GM12878 (cell line): ENCODE results near the gene AHR. TPM values are rescaled to one million over a fixed set of nuclear protein-coding genes. Genes with fewer than 3 reads are reported as not detected.

ENCODE experiments used
- ATAC-seq: fragments of 200-7000 bp; cut with Tn5 transposase; 3 replicates; pipeline ENCODE4 v1.9.1; 2020; ENCODE audit warnings: mild to moderate bottlenecking, moderate library complexity
- BruUV-seq: library from RNA; stranded (reverse); fragments of 400-500 nt; replicated peaks from 2 replicates; lab custom pipeline; 2021; lab: Mats Ljungman, UMichigan
- CTCF ChIA-PET: fragments of 300-600 bp; sonication (Branson Sonifier 250); formaldehyde crosslinking; extraction: SDS; loops from one replicate; lab custom pipeline; 2021; ENCODE audit warnings: inconsistent platforms; lab: Yijun Ruan, JAX
- POLR2A ChIA-PET: fragments of 350-600 bp; formaldehyde crosslinking; extraction: SDS; loops from one replicate; lab custom pipeline; 2021; ENCODE audit warnings: inconsistent platforms; lab: Charles Lee
- RAD21 ChIA-PET: fragments of 300-600 bp; sonication (Branson Sonifier 250); formaldehyde crosslinking; loops from one replicate; lab custom pipeline; 2023; ENCODE audit warnings: antibody characterized with exemption; ENCODE audit not compliant: unreplicated experiment; lab: Charles Lee
- SMC1A ChIA-PET: fragments of 300-600 bp; sonication (Branson Sonifier 250); formaldehyde crosslinking; loops from one replicate; lab custom pipeline; 2023; ENCODE audit not compliant: unreplicated experiment, uncharacterized antibody; lab: Charles Lee
- DNase-seq: peaks from one replicate; pipeline ENCODE4 v3.0.0-alpha.2; 2011; ENCODE audit warnings: low read depth, low spot score
- FAIRE-seq: peaks from 3 replicates; lab custom pipeline; 2011; peaks lifted over from hg19 to GRCh38; lab: Jason Lieb, UNC
- H2AFZ ChIP-seq: 2 replicates; pipeline ENCODE4 v1.6.0; 2011; ENCODE audit warnings: low read depth, low read length, control low read depth; ENCODE audit not compliant: control insufficient read depth
- H3K27ac ChIP-seq: 2 replicates; pipeline ENCODE4 v1.5.1; 2011; ENCODE audit warnings: control low read depth; ENCODE audit not compliant: control insufficient read depth, insufficient read depth
- H3K27me3 ChIP-seq, 2 experiments: replicated peaks in 1 of 2; 2 replicates each; pipeline versions ENCODE4 v1.6.0 to v1.6.1; 2011; ENCODE audit warnings: low read length in 1 of 2; ENCODE audit not compliant: control insufficient read depth in 2 of 2, insufficient read depth in 2 of 2
- H3K36me3 ChIP-seq, 2 experiments: 2 replicates each; pipeline ENCODE4 v1.5.1; 2011; ENCODE audit warnings: low read length in 1 of 2; ENCODE audit not compliant: control insufficient read depth in 2 of 2, insufficient read depth in 2 of 2
- H3K4me1 ChIP-seq: 2 replicates; pipeline ENCODE4 v1.6.1; 2011; ENCODE audit warnings: mild to moderate bottlenecking, low read length, moderate library complexity, mixed read lengths; ENCODE audit not compliant: control insufficient read depth, insufficient read depth
- H3K4me2 ChIP-seq: 2 replicates; pipeline ENCODE4 v1.6.0; 2011; ENCODE audit warnings: control low read depth; ENCODE audit not compliant: control insufficient read depth, insufficient read depth
- H3K4me3 ChIP-seq: fragments of 200-600 bp; sonication (generic); 2 replicates; pipeline ENCODE4 v1.5.1; 2016
- H3K79me2 ChIP-seq: 2 replicates; pipeline ENCODE4 v1.6.0; 2011; ENCODE audit warnings: low read length; ENCODE audit not compliant: control insufficient read depth, insufficient read depth
- H3K9ac ChIP-seq: 2 replicates; pipeline ENCODE4 v1.8.0; 2011; ENCODE audit warnings: low read length, control low read depth, mixed read lengths; ENCODE audit not compliant: control insufficient read depth, insufficient read depth
- H3K9me3 ChIP-seq: replicated peaks from 3 replicates; pipeline ENCODE4 v1.5.1; 2011; ENCODE audit warnings: mild to moderate bottlenecking, low read length; ENCODE audit not compliant: control insufficient read depth, insufficient read depth
- H4K20me1 ChIP-seq: 2 replicates; pipeline ENCODE4 v1.6.0; 2011; ENCODE audit not compliant: control insufficient read depth, insufficient read depth
- ASH2L ChIP-seq: fragments of 300-600, 200-600 bp; sonication (generic); IDR thresholded peaks from 2 replicates; pipeline ENCODE4 v1.6.1; 2017; ENCODE audit warnings: low read depth, mild to moderate bottlenecking, borderline replicate concordance
- BCL11A ChIP-seq: IDR thresholded peaks from 2 replicates; pipeline ENCODE4 v1.6.1; 2011; ENCODE audit warnings: low read depth, low read length
- CHD2 ChIP-seq: IDR thresholded peaks from 2 replicates; pipeline ENCODE4 v1.6.1; 2011; ENCODE audit warnings: low read depth, low read length, improper control_type of control experiment, borderline replicate concordance
- NFYB ChIP-seq: IDR thresholded peaks from 2 replicates; pipeline ENCODE4 v1.6.1; 2011; ENCODE audit warnings: low read depth, mild to moderate bottlenecking, low read length, improper control_type of control experiment, moderate library complexity; ENCODE audit not compliant: insufficient read depth
- PML ChIP-seq: IDR thresholded peaks from 2 replicates; pipeline ENCODE4 v1.6.1; 2012; ENCODE audit warnings: low read length, inconsistent platforms
- PRDM15 ChIP-seq: fragments of 450-650 bp; formaldehyde crosslinking; IDR thresholded peaks from 2 replicates; pipeline ENCODE4 v1.4.0; 2020; ENCODE audit warnings: mild to moderate bottlenecking, moderate library complexity
- SIX5 ChIP-seq: IDR thresholded peaks from 2 replicates; pipeline ENCODE4 v1.6.1; 2011; ENCODE audit warnings: mild to moderate bottlenecking, low read depth, low read length, moderate library complexity; ENCODE audit not compliant: severe bottlenecking
- SP1 ChIP-seq: IDR thresholded peaks from one replicate; pipeline ENCODE4 v1.6.1; 2011; ENCODE audit warnings: low read depth, low read length
- SPI1 ChIP-seq: IDR thresholded peaks from 2 replicates; pipeline ENCODE4 v1.6.1; 2011; ENCODE audit warnings: low read depth, mild to moderate bottlenecking, low read length, moderate library complexity, borderline replicate concordance; ENCODE audit not compliant: insufficient read depth
- ZNF207 ChIP-seq: fragments of 450-650 bp; IDR thresholded peaks from 2 replicates; pipeline ENCODE4 v1.6.1; 2014; ENCODE audit warnings: antibody characterized with exemption, mild to moderate bottlenecking, borderline replicate concordance
- ZNF384 ChIP-seq: IDR thresholded peaks from 2 replicates; pipeline ENCODE4 v1.6.1; 2012; ENCODE audit warnings: low read depth, mild to moderate bottlenecking, low read length, improper control_type of control experiment, borderline replicate concordance
- ZNF622 ChIP-seq: fragments of 450-650 bp; IDR thresholded peaks from 2 replicates; pipeline ENCODE4 v1.6.1; 2017; ENCODE audit warnings: mild to moderate bottlenecking, inconsistent platforms
- WGBS: methylation state at CpG from one replicate; pipeline ENCODE4 v1.1.6; 2016; ENCODE audit warnings: low lambda C conversion rate; ENCODE audit not compliant: insufficient replicate concordance, insufficient coverage; ENCODE audit errors: missing lambda C conversion rate; 5-methylcytosine and 5-hydroxymethylcytosine counted together
- in situ Hi-C: fragments of 300-500 bp; cut with MboI; formaldehyde crosslinking; loops from 9 replicates; pipeline ENCODE4 v1.14.3; 2018; ENCODE audit warnings: mixed read lengths
- intact Hi-C: fragments of 100-400 bp; cut with micrococcal nuclease; formaldehyde crosslinking; loops from one replicate; pipeline ENCODE4 v1.14.2; 2022; ENCODE audit not compliant: unreplicated experiment
- polyA plus RNA-seq, 11 experiments: library from polyadenylated mRNA; depleted of rRNA in 4 of 11; unstranded in 6 of 11; stranded (reverse) in 5 of 11; fragments of >200 nt; fragmentation: Nextera tagmentation in 4 of 11; fragmentation: Illumina TruSeq in 1 of 11; extraction: Ambion mirVana in 4 of 11; extraction: Trizol in 1 of 11; gene quantifications; 1 replicate in 1 of 11; 2 replicates in 10 of 11; pipeline versions ENCODE4 v1.2.1 to v1.2.3, GENCODE V29; 2011 to 2016; ENCODE audit warnings: inconsistent platforms in 2 of 11, missing spikeins in 2 of 11, low read depth in 1 of 11
- total RNA-seq, 4 experiments: library from RNA; depleted of rRNA in 3 of 4; stranded (reverse); fragments of >200 nt in 3 of 4; fragmentation: Illumina TruSeq in 1 of 4; extraction: Trizol in 1 of 4; gene quantifications; 2 replicates each; pipeline versions ENCODE4 v1.2.1 to v1.2.3, GENCODE V29; 2013 to 2021
- TF ChIP-seq, protein P1 (sequence below): fragments of 450-650 bp; IDR thresholded peaks from 2 replicates; pipeline ENCODE4 v1.6.1; 2018; ENCODE audit warnings: mild to moderate bottlenecking, low read depth, moderate library complexity; ENCODE audit not compliant: partially characterized antibody

The AHR gene
- total and polyA plus RNA-seq, 10 of the 15 experiments (the other 5 are each of a cell fraction or from before 2014, with no cell fraction given) = 1.7 to 16.9 (median 4.5) TPM

DNA sequence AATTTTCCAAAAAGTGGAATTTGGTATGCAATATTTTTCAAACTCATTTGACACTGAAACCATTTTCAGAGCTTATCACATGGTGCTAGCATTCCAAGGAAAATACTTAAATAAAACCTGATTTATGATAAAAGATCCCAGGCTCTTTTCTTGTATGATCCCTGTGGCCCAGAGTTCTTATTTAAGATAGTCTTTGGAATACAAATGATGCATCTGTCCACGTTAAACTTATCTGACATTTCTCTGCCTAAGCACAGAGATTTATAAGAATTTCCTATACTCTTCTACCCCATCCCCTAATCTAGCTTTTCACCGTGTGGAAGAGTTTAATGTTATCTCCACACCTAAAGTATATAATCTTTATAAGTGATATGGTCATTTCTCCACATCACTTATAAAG lies 66.2 kb downstream of the AHR start (continued):
- TF ChIP-seq PRDM15 (no peak), ZNF622 (no peak), NFYB (no peak), ZNF384 (no peak), SPI1 (no peak)

- no peaks in the 10 kb centered on the region for H3K36me3 ChIP-seq
- ChIA-PET RAD21 (interaction anchor here (1.0 kb wide), 1 partner anchor 64 kb away, joined by 4 read pairs; no protein-coding TSS in a partner anchor), POLR2A (interaction anchor here (0.6 kb wide), 1 partner anchor 15 kb away, joined by 3 read pairs; no protein-coding TSS in a partner anchor), SMC1A (interaction anchor here (1.2 to 1.9 kb wide), 5 partner anchors 8 to 36 kb away, joined by 3 to 7 read pairs (median 4); no protein-coding TSS in a partner anchor), CTCF (interaction anchor here (0.9 kb wide), 1 partner anchor 13 kb away, joined by 3 read pairs; no protein-coding TSS in a partner anchor)
- H3K4me3 ChIP-seq = no peak overlapping the region
- H3K27ac ChIP-seq = no peak overlapping the region
- in situ Hi-C loops (no loop called here), intact Hi-C loops (no loop called here)
- no peak overlapping the region for H3K4me2 ChIP-seq
- no peaks in the 10 kb centered on the region for H3K4me1 ChIP-seq
- no peaks in the 10 kb centered on the region for H3K27me3 ChIP-seq
- H3K79me2 ChIP-seq = no peaks in the 10 kb centered on the region
- WGBS = 56% methylated on average over 1 of the region's 1 CpG
- BruUV-seq = no TSS peak
- ATAC-seq (no peak), FAIRE-seq (no peak), DNase-seq (no peak)
- H3K9ac ChIP-seq = no peak overlapping the region
- H4K20me1 ChIP-seq = no peaks in the 10 kb centered on the region
- no peak overlapping the region for H2AFZ ChIP-seq
- no peaks in the 10 kb centered on the region for H3K9me3 ChIP-seq
- TF ChIP-seq ZNF207 (no peak), SP1 (no peak), PML (no peak), ASH2L (no peak), SIX5 (no peak), CHD2 (no peak), BCL11A (no peak), NFYB (no peak)
- TF ChIP-seq, protein P1, sequence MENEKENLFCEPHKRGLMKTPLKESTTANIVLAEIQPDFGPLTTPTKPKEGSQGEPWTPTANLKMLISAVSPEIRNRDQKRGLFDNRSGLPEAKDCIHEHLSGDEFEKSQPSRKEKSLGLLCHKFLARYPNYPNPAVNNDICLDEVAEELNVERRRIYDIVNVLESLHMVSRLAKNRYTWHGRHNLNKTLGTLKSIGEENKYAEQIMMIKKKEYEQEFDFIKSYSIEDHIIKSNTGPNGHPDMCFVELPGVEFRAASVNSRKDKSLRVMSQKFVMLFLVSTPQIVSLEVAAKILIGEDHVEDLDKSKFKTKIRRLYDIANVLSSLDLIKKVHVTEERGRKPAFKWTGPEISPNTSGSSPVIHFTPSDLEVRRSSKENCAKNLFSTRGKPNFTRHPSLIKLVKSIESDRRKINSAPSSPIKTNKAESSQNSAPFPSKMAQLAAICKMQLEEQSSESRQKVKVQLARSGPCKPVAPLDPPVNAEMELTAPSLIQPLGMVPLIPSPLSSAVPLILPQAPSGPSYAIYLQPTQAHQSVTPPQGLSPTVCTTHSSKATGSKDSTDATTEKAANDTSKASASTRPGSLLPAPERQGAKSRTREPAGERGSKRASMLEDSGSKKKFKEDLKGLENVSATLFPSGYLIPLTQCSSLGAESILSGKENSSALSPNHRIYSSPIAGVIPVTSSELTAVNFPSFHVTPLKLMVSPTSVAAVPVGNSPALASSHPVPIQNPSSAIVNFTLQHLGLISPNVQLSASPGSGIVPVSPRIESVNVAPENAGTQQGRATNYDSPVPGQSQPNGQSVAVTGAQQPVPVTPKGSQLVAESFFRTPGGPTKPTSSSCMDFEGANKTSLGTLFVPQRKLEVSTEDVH = no peak
These were observed 67.3 kb downstream of the AHR start for GRCh38 chr7:17365775-17366174.
